AG04450 (cell line): Measurements from ENCODE around the gene IQCK. TPM values are rescaled to one million over a fixed set of nuclear protein-coding genes. Genes with fewer than 3 reads are reported as not detected.
"Not testable (repeated sequence)": the region's sequence is repeated elsewhere in the genome, so short reads cannot be mapped to it uniquely, and the experiment has no call there.

ENCODE experiments used
- CTCF ChIA-PET: fragments of 300-600, 350-600 bp; formaldehyde crosslinking; extraction: SDS; loops from one replicate; lab custom pipeline; 2022; ENCODE audit warnings: antibody characterized with exemption, inconsistent platforms; lab: Charles Lee
- POLR2A ChIA-PET: fragments of 350-600 bp; formaldehyde crosslinking; extraction: SDS; loops from one replicate; lab custom pipeline; 2021; ENCODE audit warnings: antibody characterized with exemption, inconsistent platforms; lab: Yijun Ruan, JAX
- DNase-seq: peaks from one replicate; pipeline ENCODE4 v3.0.0-alpha.2; 2011; ENCODE audit warnings: low read depth, low spot score
- H3K27ac ChIP-seq: one replicate; pipeline ENCODE4 v1.5.1; 2012; ENCODE audit warnings: low read depth, low read length, control low read depth
- H3K27me3 ChIP-seq: one replicate; pipeline ENCODE4 v1.6.0; 2012; ENCODE audit warnings: low read length; ENCODE audit not compliant: control insufficient read depth, insufficient read depth
- H3K4me3 ChIP-seq: 2 replicates; pipeline ENCODE4 v1.5.1; 2011; ENCODE audit warnings: mild to moderate bottlenecking, low read depth, low read length, control low read depth
- H3K9me3 ChIP-seq: 2 replicates; pipeline ENCODE4 v1.5.1; 2012; ENCODE audit warnings: low read length; ENCODE audit not compliant: control insufficient read depth, insufficient read depth
- polyA plus RNA-seq: library from polyadenylated mRNA; depleted of rRNA; stranded (reverse); fragments of >200 nt; gene quantifications from 2 replicates; pipeline ENCODE4 v1.2.3, GENCODE V29; 2011
- TF ChIP-seq, protein P1 (sequence below): IDR thresholded peaks from 2 replicates; pipeline ENCODE4 v1.5.1; 2011; ENCODE audit warnings: low read depth, low read length, control low read depth, inconsistent platforms

IQCK gene
- polyA plus RNA-seq, 1 experiment: 18.0 TPM

DNA sequence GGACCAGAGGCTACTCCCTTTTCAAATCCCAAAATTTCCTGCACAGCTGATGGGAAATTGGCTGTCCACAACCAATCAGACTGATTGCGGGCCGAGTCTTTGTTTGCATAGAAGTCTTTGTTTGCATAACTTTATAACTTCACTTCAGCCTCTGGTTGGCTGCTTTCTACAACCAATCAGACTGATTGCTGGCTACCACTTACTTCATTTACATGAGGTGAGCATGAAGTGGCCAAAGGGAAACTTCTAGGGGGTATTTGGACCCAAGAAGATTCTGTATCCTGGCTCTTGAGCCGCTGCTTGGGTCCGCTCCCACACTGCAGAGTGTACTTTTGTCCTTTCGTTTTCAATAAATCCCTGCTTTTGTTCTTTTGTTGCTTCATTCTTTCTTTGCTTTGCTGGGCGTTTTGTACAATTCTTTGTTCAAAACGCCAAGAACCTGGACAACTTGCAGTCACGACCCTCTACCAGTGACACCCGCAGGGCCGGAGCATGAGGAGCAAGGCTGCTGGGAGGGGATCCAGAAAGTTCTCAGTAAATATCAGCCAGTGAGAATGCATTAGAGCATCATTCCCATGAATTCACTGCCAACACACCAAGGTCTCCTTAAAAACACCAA lies 67.5 kb downstream of the IQCK start:
- ChIA-PET POLR2A (no interaction called here), CTCF (no interaction called here)
- Histone ChIP-seq H3K27me3 (no peaks in the 10 kb centered on the region), H3K9me3 (no peaks in the 10 kb centered on the region), H3K27ac (no peak overlapping the region), H3K4me3 (no peak overlapping the region)
- TF ChIP-seq, protein P1, sequence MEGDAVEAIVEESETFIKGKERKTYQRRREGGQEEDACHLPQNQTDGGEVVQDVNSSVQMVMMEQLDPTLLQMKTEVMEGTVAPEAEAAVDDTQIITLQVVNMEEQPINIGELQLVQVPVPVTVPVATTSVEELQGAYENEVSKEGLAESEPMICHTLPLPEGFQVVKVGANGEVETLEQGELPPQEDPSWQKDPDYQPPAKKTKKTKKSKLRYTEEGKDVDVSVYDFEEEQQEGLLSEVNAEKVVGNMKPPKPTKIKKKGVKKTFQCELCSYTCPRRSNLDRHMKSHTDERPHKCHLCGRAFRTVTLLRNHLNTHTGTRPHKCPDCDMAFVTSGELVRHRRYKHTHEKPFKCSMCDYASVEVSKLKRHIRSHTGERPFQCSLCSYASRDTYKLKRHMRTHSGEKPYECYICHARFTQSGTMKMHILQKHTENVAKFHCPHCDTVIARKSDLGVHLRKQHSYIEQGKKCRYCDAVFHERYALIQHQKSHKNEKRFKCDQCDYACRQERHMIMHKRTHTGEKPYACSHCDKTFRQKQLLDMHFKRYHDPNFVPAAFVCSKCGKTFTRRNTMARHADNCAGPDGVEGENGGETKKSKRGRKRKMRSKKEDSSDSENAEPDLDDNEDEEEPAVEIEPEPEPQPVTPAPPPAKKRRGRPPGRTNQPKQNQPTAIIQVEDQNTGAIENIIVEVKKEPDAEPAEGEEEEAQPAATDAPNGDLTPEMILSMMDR: no peak
- no peak for DNase-seq

DNA sequence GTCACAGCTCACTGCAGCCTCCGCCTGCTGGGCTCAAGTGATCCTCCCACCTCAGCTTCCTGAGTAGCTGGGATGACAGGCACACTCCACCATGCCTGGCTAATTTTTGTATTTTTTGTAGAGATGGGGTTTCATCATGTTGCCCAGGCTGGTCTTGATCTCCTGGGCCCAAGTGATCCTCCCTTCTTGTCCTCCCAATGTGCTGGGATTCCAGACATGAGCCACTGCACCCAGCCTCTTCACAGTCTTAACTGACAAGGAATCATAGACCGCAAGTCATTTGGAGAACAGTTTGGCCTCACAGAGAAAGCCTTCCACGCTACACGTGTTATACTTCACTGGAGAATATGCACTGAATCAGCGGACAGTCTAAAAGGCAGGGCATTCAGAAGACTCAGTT lies 83.3 kb downstream of the IQCK start:
- H3K9me3 ChIP-seq, CTCF ChIA-PET, H3K4me3 ChIP-seq, DNase-seq, POLR2A ChIA-PET, H3K27ac ChIP-seq, H3K27me3 ChIP-seq: not testable (repeated sequence)

DNA sequence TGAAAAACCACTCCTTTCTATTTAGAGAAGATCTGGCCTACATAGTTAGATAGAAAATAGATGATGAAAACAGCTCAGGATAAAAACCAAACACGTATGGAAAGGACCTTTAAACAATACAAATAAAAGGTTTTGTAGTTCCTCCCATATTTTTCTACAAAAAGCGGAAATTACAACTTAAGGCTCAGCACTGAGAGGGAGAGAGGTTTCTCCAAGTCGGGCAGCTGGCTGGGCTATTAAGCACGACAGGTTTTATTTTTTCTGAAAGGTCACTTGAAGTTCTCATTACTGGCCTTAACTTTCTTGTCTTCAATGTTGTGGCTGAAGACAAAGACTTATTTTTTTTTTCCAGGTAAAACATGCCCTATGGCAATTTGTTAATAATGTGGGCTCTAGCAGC lies 83.8 kb downstream of the IQCK start:
- DNase-seq, H3K4me3 ChIP-seq, H3K9me3 ChIP-seq, H3K27ac ChIP-seq, POLR2A ChIA-PET, CTCF ChIA-PET, H3K27me3 ChIP-seq: not testable (repeated sequence)

DNA sequence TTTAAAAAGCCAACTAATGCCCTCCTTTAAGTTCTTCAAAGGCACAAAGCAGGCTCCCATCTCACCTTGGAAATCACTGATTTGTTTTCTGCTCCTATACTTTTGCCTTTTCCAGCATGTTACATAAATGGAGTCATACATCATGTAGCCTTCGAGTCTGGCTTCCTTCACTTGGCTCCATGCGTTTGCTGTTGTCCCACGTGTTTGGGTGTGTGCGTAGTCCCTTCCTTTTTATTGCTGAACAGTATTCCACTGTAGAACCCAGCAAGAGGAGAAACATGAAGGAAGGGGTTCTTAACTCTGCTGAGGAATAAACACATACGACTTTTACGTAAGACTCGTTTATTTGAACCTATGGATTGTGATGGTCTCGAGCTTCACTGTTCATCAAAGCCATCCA lies 84.5 kb downstream of the IQCK start:
- Histone ChIP-seq H3K27ac (no peak overlapping the region), H3K4me3 (no peak overlapping the region), H3K27me3 (no peaks in the 10 kb centered on the region), H3K9me3 (peaks cover 11% of the 10 kb centered on the region; the same call in 1 of the 2 replicates)
- CTCF ChIA-PET: no interaction called here
- DNase-seq: no peak
- TF ChIP-seq, protein P1: no peak
- POLR2A ChIA-PET: no interaction called here

DNA sequence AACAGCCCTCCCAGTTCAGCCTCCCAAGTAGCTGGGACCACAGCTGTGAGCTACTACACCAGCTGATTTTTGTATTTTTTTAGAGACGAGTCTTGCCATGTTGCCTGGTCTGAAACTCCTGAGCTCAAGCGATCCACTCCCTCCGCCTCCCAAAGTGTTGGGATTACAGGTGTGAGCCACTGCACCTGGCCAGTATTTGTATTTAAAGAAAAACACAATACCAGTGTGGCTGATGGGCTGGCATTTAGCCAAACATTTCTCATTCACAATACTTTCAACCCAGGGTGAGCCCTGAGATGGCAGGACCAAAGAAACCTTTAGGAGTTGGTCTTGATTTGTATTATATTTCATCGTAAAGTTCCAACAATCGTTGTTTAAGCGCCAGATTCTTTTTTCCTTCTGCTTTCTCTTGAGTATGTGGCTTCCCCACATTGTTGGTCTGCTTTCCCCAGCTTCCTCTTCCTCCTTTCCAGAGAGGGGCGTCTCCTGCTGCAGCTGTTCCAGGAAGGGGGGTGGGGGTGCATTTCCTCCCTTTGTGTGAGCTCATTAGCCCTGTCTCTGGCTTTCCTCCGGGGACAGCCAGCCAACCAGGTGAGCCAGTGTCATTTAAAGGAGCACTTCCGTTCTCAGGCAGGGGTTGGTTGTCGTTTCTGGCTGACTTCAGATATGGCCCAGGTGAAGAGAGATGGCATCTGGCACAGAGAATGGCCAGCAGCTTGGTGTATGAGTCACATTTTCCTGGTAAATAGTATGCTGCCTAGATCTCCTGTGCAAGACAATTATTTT lies 86.7 kb downstream of the IQCK start:
- Histone ChIP-seq H3K27me3 (no peaks in the 10 kb centered on the region), H3K4me3 (no peak overlapping the region), H3K9me3 (peaks cover 11% of the 10 kb centered on the region; the same call in 1 of the 2 replicates), H3K27ac (no peak overlapping the region)
- POLR2A ChIA-PET: no interaction called here
- CTCF ChIA-PET: no interaction called here
- DNase-seq: no peak
- TF ChIP-seq, protein P1: no peak
